ENCODE data around the gene RAD51B.

DNA sequence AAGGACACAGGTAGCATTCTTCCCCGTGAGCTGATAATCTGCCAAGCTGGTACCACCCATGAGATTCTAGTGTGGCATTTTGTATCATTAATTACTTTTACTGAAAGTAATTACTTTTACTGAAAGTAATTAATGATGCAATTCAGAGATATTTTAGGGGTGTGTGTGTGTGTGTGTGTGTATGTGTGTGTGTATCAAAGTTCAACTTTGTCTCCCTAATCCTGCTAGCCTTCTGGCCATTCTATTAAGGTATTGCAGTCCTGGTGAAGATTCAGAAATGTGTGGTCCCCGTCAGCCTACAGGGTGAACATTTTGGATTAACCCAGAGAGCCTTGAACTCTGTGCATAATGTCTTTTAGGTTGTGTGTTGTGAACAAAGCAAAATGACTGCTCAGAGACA is 662.4 kb downstream of the RAD51B start:
- TF ChIP-seq, protein P1, sequence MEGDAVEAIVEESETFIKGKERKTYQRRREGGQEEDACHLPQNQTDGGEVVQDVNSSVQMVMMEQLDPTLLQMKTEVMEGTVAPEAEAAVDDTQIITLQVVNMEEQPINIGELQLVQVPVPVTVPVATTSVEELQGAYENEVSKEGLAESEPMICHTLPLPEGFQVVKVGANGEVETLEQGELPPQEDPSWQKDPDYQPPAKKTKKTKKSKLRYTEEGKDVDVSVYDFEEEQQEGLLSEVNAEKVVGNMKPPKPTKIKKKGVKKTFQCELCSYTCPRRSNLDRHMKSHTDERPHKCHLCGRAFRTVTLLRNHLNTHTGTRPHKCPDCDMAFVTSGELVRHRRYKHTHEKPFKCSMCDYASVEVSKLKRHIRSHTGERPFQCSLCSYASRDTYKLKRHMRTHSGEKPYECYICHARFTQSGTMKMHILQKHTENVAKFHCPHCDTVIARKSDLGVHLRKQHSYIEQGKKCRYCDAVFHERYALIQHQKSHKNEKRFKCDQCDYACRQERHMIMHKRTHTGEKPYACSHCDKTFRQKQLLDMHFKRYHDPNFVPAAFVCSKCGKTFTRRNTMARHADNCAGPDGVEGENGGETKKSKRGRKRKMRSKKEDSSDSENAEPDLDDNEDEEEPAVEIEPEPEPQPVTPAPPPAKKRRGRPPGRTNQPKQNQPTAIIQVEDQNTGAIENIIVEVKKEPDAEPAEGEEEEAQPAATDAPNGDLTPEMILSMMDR (IDR thresholded peaks at IDR 0.05), result no peak
- TF ChIP-seq POLR2A (IDR thresholded peaks at IDR 0.05), result no peak
